Kidney epithelial cell (primary cell): ENCODE results near the gene TAF5L. TPM values are rescaled to one million over a fixed set of nuclear protein-coding genes. Genes with fewer than 3 reads are reported as not detected.
"Not testable (repeated sequence)": the region's sequence is repeated elsewhere in the genome, so short reads cannot be mapped to it uniquely, and the experiment has no call there.

Experiments
- DNase-seq: peaks from one replicate; pipeline ENCODE4 v3.0.0-alpha.2; 2010; ENCODE audit warnings: low read depth
- H3K27me3 ChIP-seq: 2 replicates; pipeline ENCODE4 v1.6.0; 2011; ENCODE audit warnings: low read length; ENCODE audit not compliant: control insufficient read depth, insufficient read depth
- H3K36me3 ChIP-seq: 2 replicates; pipeline ENCODE4 v1.5.1; 2011; ENCODE audit warnings: low read length; ENCODE audit not compliant: control insufficient read depth, insufficient read depth
- H3K4me3 ChIP-seq: 2 replicates; pipeline ENCODE4 v1.5.1; 2011; ENCODE audit warnings: low read depth, mild to moderate bottlenecking, control low read depth, low read length
- CTCF ChIP-seq: IDR thresholded peaks from 2 replicates; pipeline ENCODE4 v1.5.1; 2011; ENCODE audit warnings: mild to moderate bottlenecking, moderate library complexity, low read length, control low read depth, inconsistent platforms; ENCODE audit not compliant: insufficient read depth, poor library complexity, severe bottlenecking
- total RNA-seq: library from RNA; depleted of rRNA; stranded (reverse); fragments of >200 nt; gene quantifications from 2 replicates; pipeline ENCODE4 v1.2.3, GENCODE V29; 2015

Gene TAF5L
- total RNA-seq, 1 donor from 2014 or later: 14.5 TPM

GRCh38 chr1:229567109-229567868 is 58.6 kb downstream of the TAF5L start:
- Histone ChIP-seq H3K27me3 (no peaks in the 10 kb centered on the region), H3K36me3 (no peaks in the 10 kb centered on the region), H3K4me3 (no peak overlapping the region)
- DNase-seq: no peak
- TF ChIP-seq CTCF: no peak

- H3K27me3 ChIP-seq: no peaks in the 10 kb centered on the region
- no peaks in the 10 kb centered on the region for H3K36me3 ChIP-seq
- no peak for TF ChIP-seq CTCF
- no peak for DNase-seq
- H3K4me3 ChIP-seq: no peak overlapping the region
These were observed 62.2 kb downstream of the TAF5L start for GRCh38 chr1:229563701-229564100.

- peak; percentile 14 for DNase-seq
- H3K4me3 ChIP-seq: no peak overlapping the region
- no peaks in the 10 kb centered on the region for H3K27me3 ChIP-seq
- TF ChIP-seq CTCF: no peak
- H3K36me3 ChIP-seq: no peaks in the 10 kb centered on the region
These were observed 62.7 kb downstream of the TAF5L start for GRCh38 chr1:229563241-229563640.

GRCh38 chr1:229562686-229563085 is 63.2 kb downstream of the TAF5L start:
- no peak for TF ChIP-seq CTCF
- Histone ChIP-seq H3K27me3 (no peaks in the 10 kb centered on the region), H3K36me3 (no peaks in the 10 kb centered on the region), H3K4me3 (no peak overlapping the region)
- DNase-seq: no peak

GRCh38 chr1:229561141-229561540 is 64.8 kb downstream of the TAF5L start:
- no peak overlapping the region for H3K4me3 ChIP-seq
- TF ChIP-seq CTCF: no peak
- DNase-seq: no peak

GRCh38 chr1:229560124-229560523 is 65.8 kb downstream of the TAF5L start:
- not testable (repeated sequence) for H3K4me3 ChIP-seq, H3K27me3 ChIP-seq, H3K36me3 ChIP-seq, DNase-seq

More at GRCh38 chr1:229561141-229561540, 64.8 kb downstream of the TAF5L start:
- H3K36me3 ChIP-seq: no peaks in the 10 kb centered on the region
- no peaks in the 10 kb centered on the region for H3K27me3 ChIP-seq

GRCh38 chr1:229559336-229559801 is 66.6 kb downstream of the TAF5L start:
- H3K27me3 ChIP-seq, H3K36me3 ChIP-seq, DNase-seq: not testable (repeated sequence)
- peak overlapping the region; percentile 73 for H3K4me3 ChIP-seq
